Left renal cortex interstitium (tissue), 4 donors: ENCODE results near the gene CASP9. TPM values are rescaled to one million over a fixed set of nuclear protein-coding genes. Genes with fewer than 3 reads are reported as not detected.

Experiments used
- DNase-seq, 4 donors: peaks; one replicate each; pipeline ENCODE4 v3.0.0-alpha.2; 2013; ENCODE audit warnings: low read depth in 4 of 4, low spot score in 2 of 4, missing footprints in 1 of 4
- polyA plus RNA-seq, 4 donors: library from polyadenylated mRNA; unstranded; fragments of 120-200 nt; gene quantifications; one replicate each; pipeline ENCODE4 v1.2.1, GENCODE V29; 2013; ENCODE audit not compliant: insufficient read length in 4 of 4

Gene CASP9
- polyA plus RNA-seq = 10 to 100 TPM; 24.6 to 39.1 (median 30.2) TPM

- DNase-seq = no peak
These were observed at the start of gene CASP9 for GRCh38 chr1:15524021-15524282. Gene CASP9, minus strand, starts transcription at chr1:15524215. Its CDS starts 15 bp downstream, at chr1:15524200.

- no peak for DNase-seq
These were observed 49.5 kb upstream of the CASP9 start for GRCh38 chr1:15573477-15573876.

DNA sequence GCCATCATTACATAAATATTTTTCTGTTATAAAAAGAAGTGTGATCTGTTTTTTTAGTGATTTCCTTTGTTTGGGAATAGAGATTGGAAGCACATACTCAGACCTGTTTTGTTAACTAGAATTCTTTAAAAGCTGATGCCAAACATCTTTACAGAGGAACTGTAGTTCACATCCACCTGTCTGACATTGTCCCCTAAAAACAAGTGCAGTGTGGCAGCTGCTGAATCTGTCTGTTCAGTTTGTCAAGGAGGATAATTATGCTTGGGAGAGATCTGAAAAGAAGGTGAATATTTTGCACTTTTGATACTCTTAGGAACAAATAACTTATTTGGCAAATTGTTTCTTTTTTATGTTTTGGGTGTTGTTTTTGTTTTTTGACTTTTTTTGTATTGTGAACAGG lies 47.3 kb upstream of the CASP9 start:
- no peak for DNase-seq

- no peak for DNase-seq
These were observed 46.8 kb upstream of the CASP9 start for GRCh38 chr1:15570861-15571260.

GRCh38 chr1:15568387-15569073 lies 44.5 kb upstream of the CASP9 start:
- DNase-seq = no peak

DNA sequence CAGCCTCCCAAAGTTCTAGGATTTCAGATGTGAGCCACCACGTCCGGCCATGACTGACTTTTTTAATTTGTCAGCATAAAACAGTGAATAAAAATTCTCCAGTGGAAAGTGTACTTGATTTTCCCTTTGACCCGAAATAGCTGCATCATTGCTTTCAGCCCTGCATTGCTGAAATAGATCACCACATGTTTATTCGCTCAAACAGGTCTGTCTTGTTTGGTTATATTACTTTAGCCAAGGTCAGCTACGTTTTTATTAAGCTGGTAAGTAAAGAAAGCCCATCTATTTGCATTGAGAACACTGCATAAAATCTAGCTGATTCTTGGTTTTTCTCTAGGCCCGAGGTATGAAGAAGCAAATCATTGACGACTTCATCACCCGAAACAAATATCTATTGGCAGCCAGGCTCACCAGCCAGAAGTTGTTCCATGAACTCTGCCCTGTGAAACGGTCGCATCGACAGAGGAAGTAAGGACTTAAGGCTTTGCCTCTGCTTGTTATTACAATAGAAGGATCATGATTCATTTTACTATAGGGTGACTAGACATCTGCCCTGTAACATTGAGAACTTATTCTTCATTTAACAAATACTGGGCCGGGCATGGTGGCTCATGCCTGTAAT lies 35.3 kb upstream of the CASP9 start:
- DNase-seq = peak in 1 of 4 donors; percentile 12

DNA sequence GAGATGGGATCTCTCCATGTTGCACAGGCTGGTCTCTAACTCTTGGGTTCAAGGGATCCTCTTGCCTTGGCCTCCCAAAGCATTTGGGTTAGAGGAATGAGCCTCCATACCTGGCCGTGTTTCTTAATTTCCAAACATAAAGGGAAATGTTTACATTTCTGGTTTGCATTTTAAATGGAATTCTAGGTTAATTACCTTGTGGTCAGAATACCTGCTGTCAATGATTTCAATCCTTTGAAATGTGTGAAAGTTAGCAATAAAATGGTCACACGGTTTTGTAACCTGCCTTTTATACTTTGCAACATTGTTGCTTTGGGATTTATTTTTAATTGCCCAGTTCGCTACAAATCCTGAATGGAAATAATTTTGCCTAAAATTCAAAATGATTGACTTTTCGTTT lies 34.5 kb upstream of the CASP9 start:
- DNase-seq = no peak

- DNase-seq = no peak
These were observed 33.6 kb upstream of the CASP9 start for GRCh38 chr1:15557594-15557993.

DNA sequence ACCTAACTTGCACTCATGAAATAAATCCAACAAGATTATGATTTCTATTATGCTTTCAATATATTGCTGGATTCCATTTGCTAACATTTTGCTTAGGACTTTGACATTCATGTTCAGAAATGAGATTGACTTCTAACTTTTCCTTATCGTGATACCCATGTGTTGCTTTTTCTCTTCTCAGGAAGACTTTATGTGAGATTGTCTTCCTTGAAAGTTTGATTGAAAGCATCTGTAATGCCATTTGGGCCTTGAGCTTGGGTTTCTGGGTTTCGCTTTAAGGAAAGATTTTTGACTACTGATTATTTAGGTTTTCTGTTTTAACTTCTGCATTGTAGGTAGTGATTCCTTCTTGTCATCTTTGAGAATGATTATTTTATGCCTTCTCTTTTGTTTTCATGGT lies 33.0 kb upstream of the CASP9 start:
- DNase-seq = no peak

DNA sequence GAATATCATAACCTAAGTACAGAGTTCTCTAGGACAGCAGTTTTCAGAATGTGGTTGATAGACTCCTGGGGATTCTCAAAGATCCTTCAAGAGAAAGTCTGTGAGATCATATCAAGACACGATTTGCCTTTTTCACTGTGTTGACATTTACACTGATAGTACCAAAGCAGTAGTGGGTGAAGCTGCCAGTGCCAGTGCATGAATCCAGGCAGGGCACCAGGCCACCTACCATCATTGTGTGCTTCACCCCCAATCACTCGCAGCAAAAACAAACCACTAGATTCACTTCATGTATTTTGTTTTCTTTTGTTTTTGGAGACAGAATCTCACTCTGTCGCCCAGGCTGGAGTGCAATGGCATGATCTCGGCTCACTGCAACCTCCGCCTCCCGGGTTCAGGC lies 26.6 kb upstream of the CASP9 start:
- no peak for DNase-seq

DNA sequence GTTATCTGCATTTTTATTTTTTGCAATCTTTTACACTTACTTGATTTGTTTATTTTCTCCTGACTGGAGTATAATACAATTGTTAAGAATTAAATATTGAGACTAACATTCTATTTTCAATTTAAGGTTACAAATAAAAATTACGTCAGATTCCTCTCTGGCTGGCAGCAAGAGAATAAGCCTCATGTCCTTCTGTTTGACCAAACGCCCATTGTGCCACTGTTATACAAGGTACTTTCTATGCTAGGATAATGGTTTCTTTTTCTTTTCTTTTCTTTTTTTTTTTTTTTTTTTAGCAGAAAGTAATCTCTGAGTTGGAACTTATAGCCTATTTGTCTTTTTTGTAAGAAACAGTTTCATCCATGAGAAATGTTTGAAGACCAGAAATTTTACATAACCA lies 22.6 kb upstream of the CASP9 start:
- no peak for DNase-seq

DNA sequence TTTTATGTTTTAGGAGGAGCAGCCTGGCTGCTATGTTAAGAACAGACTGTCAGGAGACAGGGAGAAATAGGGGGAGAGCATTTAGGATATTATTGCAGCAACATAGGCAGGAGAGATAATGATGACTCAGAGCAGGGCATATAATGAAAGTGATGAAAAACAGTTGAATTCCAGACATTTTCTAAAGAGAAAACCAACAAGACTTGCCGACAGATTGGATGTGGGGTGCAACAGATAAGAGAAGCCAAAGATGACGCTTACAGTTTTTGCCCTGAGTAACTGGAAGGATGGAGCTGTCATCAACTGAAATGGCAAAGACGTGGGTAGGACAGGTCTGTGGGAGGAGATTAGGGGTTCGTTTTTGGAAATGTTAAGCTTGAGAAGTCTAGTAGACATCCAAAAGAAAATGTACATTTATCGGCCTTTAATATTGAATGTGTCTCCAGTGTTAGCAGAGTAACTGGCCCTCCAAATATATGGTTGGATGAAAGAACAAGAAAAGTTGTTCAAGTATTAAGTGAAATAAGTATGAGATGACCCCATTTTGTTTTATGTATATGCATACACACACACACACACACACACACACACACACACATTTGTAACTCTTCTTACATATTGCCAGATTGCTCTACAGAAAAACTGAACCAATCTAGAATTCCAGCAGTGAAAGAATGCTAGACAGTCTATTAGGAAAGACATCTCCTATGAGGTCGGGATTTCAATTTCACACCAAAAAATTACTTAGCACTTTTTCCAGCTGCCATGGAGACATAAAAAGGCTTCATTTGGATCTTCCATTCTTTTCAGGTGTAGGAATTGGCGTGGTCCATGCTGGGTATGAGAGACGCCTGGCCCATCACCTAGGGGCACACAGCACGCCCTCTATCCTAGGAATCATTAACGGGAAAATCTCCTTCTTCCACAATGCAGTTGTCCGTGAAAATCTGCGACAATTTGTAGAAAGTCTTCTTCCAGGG lies 19.9 kb upstream of the CASP9 start:
- DNase-seq = no peak

- DNase-seq = no peak
These were observed 19.2 kb upstream of the CASP9 start for GRCh38 chr1:15543251-15543588.

- no peak for DNase-seq
These were observed 18.6 kb upstream of the CASP9 start for GRCh38 chr1:15542388-15543250.

DNA sequence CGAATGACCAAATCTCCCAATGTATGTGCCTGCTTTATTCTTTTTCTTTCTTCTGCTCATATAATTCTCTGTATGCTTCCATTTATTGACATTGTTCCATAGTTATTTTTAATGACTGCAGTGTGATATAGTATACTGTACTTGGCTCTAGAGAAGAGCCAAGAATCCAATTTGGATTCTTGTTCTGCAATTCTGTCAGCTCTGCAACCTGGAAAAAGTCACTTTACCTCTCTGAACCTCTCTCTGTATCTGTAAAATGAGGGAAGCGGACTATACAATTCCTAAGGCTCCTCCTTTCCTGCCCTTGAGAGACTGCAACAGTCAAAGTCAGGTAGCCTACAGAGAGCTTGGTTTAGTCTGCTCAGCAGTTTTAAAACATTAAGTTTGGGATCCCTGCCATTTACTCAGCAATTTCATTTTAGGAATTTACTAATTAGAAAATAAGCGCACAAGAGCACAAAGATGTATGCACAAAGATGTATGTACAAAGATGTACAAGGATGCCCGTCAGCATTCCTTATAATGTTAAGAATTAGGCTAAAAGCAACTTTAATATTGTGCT lies 17.3 kb upstream of the CASP9 start:
- no peak for DNase-seq

GRCh38 chr1:15540186-15540585 lies 16.2 kb upstream of the CASP9 start:
- DNase-seq = no peak

- no peak for DNase-seq
These were observed 14.8 kb upstream of the CASP9 start for GRCh38 chr1:15538771-15539170.

DNA sequence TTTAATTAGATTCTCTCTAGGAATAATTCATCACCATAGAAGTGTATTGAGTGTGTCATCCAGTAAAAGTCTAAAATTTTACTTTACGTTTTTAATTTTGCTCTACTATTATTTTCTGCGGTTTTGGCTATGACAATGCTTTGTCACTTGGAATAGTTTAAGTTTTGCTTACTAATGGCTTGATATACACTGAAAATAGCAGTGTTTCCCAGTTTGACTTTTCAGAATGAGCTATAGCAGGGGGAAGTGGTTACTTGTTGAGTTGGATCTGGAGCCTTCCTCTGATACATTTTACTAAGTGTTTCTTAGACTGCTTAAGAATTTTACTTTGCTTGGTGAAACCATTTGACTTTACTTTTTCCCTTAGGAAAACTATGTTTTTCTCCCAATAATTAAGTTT lies 7.7 kb upstream of the CASP9 start:
- no peak for DNase-seq

DNA sequence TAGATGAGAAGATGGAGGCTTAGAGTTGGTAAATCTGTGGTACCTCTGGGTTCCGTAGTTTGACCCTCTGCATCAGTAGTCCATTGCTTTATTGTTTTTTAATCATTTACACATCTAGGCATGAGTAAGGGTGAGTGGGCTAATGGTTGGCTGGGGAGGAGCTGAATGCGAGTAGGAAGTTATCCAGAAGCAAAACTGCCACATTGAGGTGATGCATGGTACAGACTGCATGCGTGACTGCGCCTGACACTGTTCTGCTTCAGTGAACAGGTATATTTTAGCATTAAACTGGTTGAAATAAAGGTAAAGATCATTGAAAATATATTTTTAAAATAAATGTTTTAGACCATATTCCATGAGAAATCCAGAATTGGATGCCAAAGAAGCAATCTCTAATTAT lies 7.0 kb upstream of the CASP9 start:
- no peak for DNase-seq
